ENCODE data around the gene PUM1.

The PUM1 gene

DNA sequence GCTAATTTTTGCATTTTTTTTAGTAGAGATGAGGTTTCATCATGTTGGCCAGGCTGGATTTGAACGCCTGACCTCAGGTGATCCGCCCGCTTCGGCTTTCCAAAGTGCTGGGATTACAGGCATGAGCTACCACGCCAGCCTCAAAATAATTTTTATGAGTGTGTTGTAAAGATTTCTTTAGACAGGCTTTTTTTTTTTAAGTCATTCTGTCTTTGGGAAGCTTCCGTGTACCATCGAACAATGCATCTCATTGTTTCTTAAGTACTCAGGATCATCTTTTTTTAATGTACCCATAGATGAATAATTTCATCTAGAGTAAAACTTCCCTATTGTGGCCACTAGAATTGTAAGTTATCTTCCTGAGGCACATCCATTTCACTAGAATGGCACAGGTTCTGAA, 137.3 kb downstream of the PUM1 start:
- DNase-seq, result no peak

DNA sequence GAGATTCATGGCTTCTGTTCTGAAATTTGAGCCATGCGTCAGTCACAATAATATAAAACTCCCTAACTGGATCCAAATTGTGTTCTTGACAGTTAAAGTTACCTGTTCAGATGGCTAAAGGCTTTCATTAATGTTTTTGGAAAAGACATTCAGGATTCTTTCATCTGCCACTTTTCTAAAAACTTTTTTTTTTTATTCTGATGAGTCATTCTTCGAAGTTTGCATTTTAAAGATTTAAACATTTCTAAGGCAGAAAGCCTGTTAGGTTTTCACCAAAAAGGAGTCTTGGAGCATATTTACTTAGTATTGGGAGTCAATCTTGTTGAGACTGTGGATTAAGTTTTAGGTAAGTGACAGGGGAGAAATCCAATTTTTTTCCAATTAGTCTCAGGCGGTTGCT, 138.1 kb downstream of the PUM1 start:
- DNase-seq, result no peak

DNA sequence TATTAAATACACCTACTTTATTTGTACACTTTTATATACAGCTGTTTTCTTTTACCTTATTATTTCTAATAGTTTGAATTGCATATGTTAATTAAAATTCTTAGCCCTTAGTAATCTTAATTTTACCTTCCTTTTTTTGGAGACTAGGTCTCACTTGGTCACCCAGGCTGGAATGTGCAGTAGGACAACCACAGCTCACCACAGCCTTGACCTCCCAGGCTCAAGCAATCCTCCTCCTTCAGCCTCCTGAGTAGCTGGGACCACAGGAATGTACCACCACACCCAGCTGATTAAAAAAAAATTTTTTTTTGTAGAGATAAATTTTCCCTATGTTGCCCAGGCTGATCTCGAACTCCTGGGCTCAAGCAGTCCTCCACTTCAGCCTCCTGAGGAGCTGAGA, 141.9 kb downstream of the PUM1 start:
- no peak for DNase-seq

DNA sequence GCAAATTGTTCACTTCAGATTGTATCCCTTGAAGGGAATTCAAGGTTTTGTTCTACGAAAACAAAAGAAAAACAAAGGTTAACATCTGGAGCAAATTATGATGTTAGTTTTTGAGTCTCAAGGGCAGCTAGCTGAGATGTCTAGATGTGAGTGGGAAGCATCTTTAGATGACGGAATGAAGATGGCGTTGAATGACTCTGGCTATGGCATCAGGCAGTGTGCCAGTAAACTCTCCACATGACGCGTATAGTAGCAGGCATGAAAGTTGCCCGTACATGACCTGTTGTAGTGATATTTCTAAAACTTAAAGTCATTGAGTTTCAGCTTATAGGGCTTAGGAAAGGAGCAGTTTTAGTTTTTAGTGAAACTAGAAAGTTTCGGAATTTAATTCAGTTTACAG, 144.7 kb downstream of the PUM1 start:
- DNase-seq, result peak; percentile 76

DNA sequence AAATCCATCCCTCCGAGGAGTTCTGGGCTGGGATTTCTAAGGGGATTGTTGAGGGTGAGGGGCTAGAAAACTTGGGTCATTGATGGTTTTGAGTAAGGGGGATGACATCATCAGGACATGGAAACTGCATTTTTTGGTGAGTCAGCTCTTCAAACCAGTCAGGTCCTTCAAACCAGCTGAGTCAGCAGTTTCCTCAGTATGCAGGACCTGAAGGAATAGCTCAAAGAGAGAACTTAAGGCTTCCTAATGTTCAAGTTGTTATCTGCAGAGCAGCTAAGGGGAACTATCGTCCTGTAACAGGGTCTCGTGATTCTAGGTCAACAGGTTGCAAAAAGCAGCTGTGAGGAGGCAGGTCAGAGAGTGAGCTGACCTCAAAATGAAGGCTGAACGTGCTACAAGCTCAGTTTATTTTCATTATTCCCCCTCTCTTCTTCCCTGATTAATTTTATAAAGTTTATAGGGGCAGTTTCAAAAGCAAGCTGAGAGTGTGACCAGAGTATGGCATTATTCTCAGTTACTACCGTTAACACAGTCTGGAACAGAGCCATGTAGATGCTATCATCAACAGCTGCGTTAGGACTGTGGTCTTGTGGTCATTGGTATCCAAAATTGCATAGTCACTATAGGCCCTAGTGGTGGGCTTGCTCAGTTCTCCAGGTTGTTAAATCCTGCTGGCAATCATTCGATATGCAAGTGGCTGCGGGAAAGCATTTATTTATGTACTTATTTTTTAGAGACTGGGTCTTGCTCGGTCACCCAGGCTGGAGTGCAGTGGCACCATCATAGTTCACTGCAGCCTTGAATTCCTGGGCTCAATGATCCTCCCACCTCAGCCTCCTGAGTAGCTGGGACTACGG, 146.3 kb downstream of the PUM1 start:
- peak; percentile 98 for DNase-seq

DNA sequence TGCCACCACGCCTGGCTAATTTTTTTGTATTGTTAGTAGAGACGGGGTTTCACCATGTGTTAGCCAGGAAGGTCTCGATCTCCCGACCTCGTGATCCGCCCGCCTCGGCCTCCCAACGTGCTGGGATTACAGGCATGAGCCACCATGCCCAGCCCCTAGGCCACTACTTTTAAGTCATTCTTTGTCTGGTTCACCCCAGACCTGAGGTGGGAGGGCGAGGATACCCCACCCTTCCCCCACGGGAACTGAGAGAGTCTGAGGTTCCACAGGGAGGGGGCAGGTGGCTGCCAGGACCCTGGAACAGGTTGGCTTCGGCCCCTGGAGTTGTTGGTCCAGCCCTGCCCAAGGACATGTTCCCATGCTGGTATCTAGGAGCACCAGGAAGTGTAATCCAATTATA, 149.2 kb downstream of the PUM1 start:
- DNase-seq, result no peak

DNA sequence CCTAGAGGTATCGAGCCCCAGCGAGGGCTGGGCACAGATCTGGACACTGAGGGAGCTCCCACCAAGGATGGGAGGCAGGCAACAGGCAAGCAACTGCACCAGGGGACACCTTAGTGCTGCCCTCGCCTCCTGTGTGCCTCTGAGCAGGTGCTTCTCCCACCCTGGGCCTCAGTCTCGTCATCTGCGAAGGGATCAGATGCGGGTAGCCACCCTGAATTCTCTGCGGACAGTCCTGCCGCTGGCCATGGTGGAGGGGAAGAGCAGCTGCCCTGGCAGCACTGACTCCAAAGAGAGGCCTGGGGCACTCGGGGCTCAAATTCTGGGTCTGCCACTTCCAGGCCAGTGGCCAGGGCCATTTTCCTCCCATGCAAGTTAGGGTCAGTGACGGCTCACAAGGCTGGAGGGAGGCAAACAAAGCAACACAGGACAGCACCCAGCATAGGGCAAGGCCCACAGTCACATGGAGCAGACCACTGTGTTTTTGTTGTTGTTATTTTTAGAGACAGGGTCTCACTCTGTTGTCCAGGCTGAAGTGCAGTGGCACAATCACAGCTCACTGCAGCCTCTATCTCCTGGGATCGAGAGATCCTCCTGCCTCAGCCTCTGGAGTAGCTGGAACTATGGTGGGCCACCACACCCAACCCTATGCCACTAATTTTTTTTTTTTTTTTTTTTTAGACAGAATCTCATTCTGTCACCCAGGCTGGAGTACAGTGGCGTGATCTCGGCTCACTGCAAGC, 149.9 kb downstream of the PUM1 start:
- DNase-seq, result no peak

DNA sequence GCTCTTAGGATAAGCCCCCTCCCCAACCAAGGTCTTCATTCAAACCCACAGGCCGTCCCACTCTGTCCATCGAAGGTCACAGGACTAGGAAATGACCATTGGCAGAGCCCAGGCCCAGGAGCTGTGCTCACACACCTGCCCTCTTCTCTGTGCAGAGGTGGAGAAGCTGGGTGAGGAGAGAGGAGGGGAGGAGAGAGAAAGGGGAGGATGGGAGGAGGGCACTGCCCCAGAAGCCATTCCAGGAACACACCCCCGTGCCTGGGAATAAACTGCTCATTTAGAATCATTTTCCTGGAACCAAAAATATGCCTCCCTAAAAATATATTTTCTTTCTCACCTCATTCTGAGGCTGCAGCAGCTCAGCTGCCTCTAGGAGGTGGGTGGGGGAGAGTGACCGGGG, 150.6 kb downstream of the PUM1 start:
- DNase-seq, result no peak

GRCh38 chr1:30914587-30914922, 151.0 kb downstream of the PUM1 start:
- no peak for DNase-seq

DNA sequence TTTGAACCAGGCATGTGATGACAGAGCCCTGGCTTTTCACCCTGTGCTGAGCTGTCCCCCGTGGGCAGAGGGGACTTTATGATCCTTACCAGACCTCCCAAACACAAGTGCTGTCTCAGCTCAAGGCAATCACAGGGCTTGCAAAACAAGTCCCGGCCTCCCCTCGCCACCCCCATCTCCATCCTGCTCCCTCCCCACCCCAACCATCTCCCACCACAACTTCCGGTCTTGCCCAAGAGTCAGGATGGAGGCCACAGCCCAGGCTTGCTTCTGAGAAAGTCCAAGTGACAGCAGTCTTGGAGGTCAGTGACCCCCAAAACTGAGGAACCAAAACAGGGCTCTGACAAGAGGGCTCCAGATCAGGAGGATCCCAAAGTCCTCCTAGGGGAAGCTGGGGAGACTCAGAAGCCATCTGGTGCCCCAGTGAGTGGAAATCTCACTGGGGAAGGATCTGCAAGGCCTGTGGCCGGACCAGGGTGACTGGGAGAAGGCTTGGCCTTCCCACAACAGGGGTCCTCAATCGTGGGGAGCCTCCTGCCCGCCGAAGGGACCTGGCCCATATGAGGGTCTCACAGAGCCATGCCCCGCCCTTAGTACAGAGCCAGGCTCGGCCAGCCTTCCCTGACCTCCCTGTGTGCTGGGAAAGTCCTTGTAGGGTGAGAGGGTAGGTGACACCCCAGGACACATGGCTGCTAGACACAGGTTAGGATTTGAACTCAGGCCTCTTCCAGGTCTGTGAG, 152.4 kb downstream of the PUM1 start:
- DNase-seq, result peak; percentile 67

DNA sequence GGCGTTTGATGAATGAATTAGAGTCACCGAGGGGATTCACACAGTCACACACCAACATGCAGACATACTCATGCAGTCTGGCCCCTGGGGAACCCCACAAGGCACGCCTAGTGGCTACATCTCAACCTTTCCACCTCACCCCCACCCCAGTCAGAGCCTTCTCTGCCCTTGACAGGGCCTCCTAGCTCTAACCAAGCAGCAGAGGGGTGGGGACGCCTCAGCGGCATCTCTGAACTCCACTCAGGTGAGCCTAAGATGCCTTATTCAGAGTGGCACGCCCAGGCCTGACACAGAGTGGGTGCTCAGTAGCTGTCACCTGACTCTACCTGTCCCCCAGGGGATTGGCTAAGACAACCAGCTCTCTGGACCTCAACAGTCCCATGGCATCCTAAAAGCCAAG, 153.3 kb downstream of the PUM1 start:
- DNase-seq, result no peak

DNA sequence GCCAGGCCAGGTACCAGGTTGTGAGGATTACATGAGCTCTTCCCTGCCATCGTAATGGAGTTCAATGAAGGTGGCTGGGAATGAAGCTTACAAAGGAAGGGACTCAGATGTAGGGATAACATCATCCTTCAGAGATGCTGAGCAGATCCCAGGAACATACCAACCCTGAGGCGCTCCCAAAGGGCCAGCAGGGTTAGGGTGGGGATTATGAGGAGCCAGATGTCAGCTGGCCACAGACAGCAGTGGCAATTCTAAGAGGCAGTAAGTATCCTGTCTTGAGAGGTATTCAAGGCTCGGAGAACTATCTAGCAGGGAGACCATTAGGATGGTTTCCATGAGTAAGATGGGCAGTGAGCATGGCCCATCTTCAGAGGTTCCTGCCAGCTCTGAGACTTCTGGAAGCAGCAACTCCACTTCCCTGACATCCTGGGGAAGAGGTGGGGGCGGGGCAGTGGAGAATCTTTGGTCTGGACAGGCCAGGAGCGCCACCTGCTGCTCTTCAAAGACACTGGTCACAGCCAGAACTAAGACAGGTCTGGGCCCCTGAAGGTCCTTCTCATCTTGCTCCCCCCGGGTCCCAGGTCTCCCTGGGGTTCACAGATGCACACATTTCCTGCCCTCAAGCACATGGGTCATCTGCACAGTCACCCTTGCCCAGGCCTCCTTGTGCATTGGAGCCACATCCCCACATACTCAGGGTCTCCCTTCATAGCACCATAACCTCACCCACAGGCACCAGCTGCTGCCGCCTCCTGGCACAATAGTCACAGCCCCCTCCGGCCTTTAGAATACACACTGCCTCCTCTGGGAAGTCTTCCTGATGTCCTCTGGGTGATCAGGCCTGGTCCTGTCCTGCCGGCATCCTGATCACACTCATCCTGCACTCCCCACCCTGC, 154.2 kb downstream of the PUM1 start:
- DNase-seq, result peak; percentile 94

DNA sequence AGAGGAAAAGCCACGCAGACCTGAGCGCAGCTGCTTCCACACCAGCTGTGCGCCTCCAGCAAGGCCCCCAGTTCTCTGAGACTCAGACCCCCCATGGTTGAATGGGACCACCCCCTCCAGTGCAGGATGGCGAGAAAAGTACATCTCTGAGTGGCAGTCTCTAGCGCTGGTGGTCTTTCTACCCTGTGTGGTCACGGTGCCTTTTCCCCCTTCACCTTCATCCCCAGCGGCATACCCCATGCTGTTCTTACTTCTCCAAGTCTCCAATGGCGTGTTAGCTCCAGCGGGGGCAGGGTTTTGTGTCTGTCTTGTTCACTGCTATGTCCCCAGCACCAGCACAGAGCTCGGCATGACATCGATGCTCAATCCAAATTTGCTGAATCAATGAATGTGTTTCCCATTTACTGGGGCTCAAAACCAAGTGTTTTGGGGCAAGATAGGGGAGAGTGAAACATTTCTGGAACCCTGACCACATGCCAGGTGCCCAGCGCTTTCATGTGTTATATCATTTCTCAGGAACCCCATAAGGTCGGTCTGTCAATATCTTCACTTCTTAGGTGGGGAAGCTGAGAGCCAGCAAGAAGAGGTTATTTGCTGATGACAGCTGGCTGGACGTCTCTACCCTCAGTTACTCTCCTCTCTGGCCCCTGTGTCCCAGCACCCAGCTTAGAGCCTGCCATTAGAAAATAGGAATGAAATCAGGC, 156.0 kb downstream of the PUM1 start:
- DNase-seq, result peak; percentile 60

DNA sequence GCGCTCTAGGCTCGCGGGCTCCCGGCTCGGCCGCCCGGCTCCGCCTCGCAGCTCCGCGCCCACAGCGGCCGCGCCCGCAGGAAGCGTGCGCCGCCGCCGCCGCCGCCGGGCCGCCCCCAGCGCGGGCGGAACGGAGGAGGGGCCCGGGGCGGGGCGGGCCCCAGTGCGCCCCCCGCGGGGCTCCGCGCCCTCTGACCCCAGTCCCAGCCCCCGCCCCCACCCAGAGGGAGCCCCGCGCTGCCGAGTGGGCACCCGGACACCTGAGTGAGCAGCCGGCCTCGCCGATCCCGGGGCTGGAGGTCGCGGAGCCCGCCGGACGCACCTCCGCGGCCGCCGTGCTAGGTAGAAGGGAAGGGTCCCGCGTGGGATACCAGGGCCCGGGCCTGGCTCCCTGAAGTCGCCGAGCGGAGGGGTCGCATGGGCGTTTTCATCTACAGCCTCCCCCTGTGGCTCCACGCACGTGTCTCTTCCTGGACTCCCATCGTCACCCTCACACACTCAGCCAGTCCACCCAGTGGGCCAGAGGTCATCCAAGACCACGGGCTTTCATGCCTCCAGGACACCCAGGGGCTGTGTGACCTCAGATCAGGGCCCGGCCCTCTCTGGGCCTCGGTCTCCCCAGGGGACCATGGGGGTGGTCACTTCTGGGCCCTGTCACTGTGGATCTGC, 156.7 kb downstream of the PUM1 start, which contains the start of gene SDC3:
Gene SDC3, minus strand, starts transcription at position 63 of the 669 bp plus-strand sequence. CDS start 172 bp downstream, outside the sequence.
- peak; percentile 54 for DNase-seq

DNA sequence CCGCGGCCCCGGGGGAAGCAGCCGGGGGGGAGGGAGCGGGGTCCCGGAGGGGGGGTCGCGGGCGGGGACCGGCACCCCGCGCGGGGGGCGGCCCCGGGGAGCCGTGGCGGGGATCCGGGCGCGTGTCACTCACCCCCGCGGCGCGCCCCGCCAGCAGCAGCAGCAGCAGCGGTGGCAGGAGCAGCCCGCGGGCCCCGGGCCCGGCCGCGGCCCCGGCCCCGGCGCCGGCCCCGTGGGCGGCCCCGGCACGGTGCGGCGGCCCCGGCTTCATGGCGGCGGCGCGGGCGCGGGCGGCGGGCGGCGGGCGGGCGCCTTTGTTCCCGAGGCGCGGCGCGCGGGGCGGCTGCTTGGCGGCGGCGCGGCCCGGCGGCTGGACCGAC, 157.2 kb downstream of the PUM1 start:
- no peak for DNase-seq

GRCh38 chr1:30907481-30908315, 157.8 kb downstream of the PUM1 start:
- no peak for DNase-seq

- DNase-seq, result no peak
Measured at GRCh38 chr1:30906631-30907441, 158.7 kb downstream of the PUM1 start.

DNA sequence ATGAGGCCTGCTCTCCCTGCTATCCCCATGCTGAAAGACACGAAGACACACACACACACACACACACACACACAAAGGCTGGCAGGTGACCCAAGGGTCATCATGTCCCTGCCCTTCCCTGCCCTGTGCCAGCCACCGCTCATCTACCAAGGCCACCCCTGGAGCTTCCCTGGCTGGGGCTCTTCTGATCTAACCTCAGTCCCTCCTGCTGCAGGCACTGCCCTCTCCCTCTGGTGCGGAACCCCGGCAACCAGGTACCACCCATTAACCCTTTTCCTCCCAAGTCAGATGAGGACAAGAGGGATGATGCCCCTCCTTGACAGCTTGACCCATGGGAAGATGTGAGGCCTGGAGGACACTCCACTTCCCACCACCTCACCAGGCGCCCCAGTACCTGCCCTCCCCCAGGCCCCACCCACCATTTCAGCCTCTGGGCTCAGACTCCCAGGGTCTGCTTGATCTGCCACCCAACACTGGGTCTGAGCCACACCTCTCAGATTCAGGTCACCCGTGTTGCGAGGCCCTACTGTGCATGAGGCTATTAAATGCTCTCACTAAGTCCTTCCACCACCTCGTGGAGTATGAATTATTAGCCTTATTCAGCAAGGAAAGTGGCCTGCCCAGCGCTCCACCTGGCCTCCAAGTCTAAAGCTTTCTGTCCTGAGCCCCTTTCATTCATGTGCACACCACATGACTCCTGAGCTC, 159.4 kb downstream of the PUM1 start:
- no peak for DNase-seq

DNA sequence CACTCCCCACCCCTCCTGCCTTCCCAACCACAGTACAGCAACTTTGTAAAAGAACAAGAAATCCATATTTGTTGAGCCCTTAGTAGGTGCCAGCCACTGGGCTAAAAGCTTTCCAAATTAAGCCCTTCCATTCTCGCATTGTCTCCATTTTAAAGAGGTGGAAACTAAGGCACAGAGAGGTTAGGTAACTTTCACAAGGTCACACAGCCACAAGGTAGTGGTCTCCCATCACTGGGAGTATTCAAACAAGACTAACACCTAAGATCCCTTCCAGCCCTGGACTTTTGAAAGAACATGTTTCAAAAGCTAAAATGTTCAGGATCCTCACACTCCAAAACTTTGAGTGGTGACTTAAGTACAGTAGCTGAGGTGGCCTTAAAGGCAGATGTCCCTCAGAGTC, 160.1 kb downstream of the PUM1 start:
- no peak for DNase-seq
